Smooth muscle cell (in vitro differentiated cells): ENCODE results near the gene ANXA4. TPM values are rescaled to one million over a fixed set of nuclear protein-coding genes. Genes with fewer than 3 reads are reported as not detected.

ENCODE experiments used
- DNase-seq: peaks from one replicate; lab custom pipeline; 2025; ENCODE audit not compliant: unreplicated experiment; lab: John Stamatoyannopoulos, UW
- H2AFZ ChIP-seq: fragments of 200-600 bp; sonication (generic); 2 replicates; pipeline ENCODE4 v1.6.0; 2016; ENCODE audit warnings: antibody characterized with exemption, low read depth, mild to moderate bottlenecking
- H3F3A ChIP-seq: fragments of 200-600 bp; sonication (generic); 2 replicates; pipeline ENCODE4 v1.6.0; 2017; ENCODE audit warnings: antibody characterized with exemption, low read depth
- H3K27ac ChIP-seq: fragments of 200-600 bp; sonication (generic); 2 replicates; pipeline ENCODE4 v1.5.1; 2016; ENCODE audit warnings: low read depth, mild to moderate bottlenecking
- H3K27me3 ChIP-seq: fragments of 200-600 bp; sonication (generic); 2 replicates; pipeline ENCODE4 v1.6.1; 2016; ENCODE audit warnings: low read depth, mild to moderate bottlenecking
- H3K36me3 ChIP-seq: fragments of 200-600 bp; sonication (generic); 2 replicates; pipeline ENCODE4 v1.5.1; 2016; ENCODE audit warnings: low read depth
- H3K4me1 ChIP-seq: fragments of 200-600 bp; sonication (generic); 2 replicates; pipeline ENCODE4 v1.5.1; 2016; ENCODE audit warnings: low read depth
- H3K4me2 ChIP-seq: fragments of 200-600 bp; sonication (generic); 2 replicates; pipeline ENCODE4 v1.6.0; 2016; ENCODE audit warnings: mild to moderate bottlenecking
- H3K4me3 ChIP-seq: fragments of 200-600 bp; sonication (generic); 2 replicates; pipeline ENCODE4 v1.5.1; 2016; ENCODE audit warnings: mild to moderate bottlenecking
- H3K79me2 ChIP-seq: fragments of 200-600 bp; sonication (generic); 2 replicates; pipeline ENCODE4 v1.6.0; 2016; ENCODE audit warnings: low read depth, mild to moderate bottlenecking
- H3K9ac ChIP-seq: fragments of 200-600 bp; sonication (generic); 2 replicates; pipeline ENCODE4 v1.6.0; 2016; ENCODE audit warnings: low read depth
- H3K9me3 ChIP-seq: fragments of 200-600 bp; sonication (generic); replicated peaks from 2 replicates; pipeline ENCODE4 v1.5.1; 2016; ENCODE audit warnings: low read depth
- H4K20me1 ChIP-seq: fragments of 200-600 bp; sonication (generic); 2 replicates; pipeline ENCODE4 v1.6.0; 2016; ENCODE audit warnings: low read depth
- CTCF ChIP-seq: fragments of 200-600 bp; sonication (generic); IDR thresholded peaks from 2 replicates; pipeline ENCODE4 v1.5.1; 2017; ENCODE audit warnings: borderline replicate concordance, mild to moderate bottlenecking, antibody characterized with exemption; ENCODE audit not compliant: insufficient read depth, poor library complexity, severe bottlenecking
- whole genome bisulfite sequencing: methylation state at CpG from one replicate; pipeline ENCODE4 v1.1.7; 2016; ENCODE audit warnings: low lambda C conversion rate; 5-methylcytosine and 5-hydroxymethylcytosine counted together
- polyA plus RNA-seq: library from polyadenylated mRNA; unstranded; fragments of >200 nt; fragmentation: Nextera tagmentation; extraction: Ambion mirVana; gene quantifications from 2 replicates; pipeline ENCODE4 v1.2.1, GENCODE V29; 2016
- total RNA-seq: library from RNA; depleted of rRNA; stranded (reverse); fragments of >200 nt; gene quantifications from 2 replicates; pipeline ENCODE4 v1.2.3, GENCODE V29; 2014

The ANXA4 gene
- total and polyA plus RNA-seq, 2 experiments from 2014 or later = 14.7 to 32.8 TPM

- Histone ChIP-seq H3K79me2 (peaks cover 15% of the 10 kb centered on the region), H3K9ac (no peak overlapping the region), H3K27ac (no peak overlapping the region), H3K4me1 (no peaks in the 10 kb centered on the region), H4K20me1 (peaks cover 43% of the 10 kb centered on the region), H3K4me2 (no peak overlapping the region), H3K4me3 (no peak overlapping the region), H3K36me3 (no peaks in the 10 kb centered on the region), H3K9me3 (no peaks in the 10 kb centered on the region), H2AFZ (no peak overlapping the region), H3F3A (peaks cover 7% of the 10 kb centered on the region), H3K27me3 (no peaks in the 10 kb centered on the region)
- no peak for DNase-seq
- TF ChIP-seq CTCF = no peak
- 97% methylated on average over 1 of the region's 1 CpG for WGBS
These were observed 12.7 kb downstream of the ANXA4 start for GRCh38 chr2:69754633-69755032.

- no peak for DNase-seq
- 47% methylated on average over 2 of the region's 2 CpGs for WGBS
- H3K79me2 ChIP-seq = peaks cover 15% of the 10 kb centered on the region
These were observed 14.0 kb downstream of the ANXA4 start for GRCh38 chr2:69755862-69756467.

GRCh38 chr2:69762025-69762424, 20.1 kb downstream of the ANXA4 start:
- H3K27me3 ChIP-seq = no peaks in the 10 kb centered on the region
- H3K4me3 ChIP-seq = no peak overlapping the region
- H3F3A ChIP-seq = peaks cover 5% of the 10 kb centered on the region
- no peak for DNase-seq
- no peak for TF ChIP-seq CTCF
- 89% methylated on average over 2 of the region's 2 CpGs for WGBS
- H4K20me1 ChIP-seq = peaks cover 11% of the 10 kb centered on the region
- peaks cover 4% of the 10 kb centered on the region for H3K79me2 ChIP-seq
- no peak overlapping the region for H3K9ac ChIP-seq
- H3K27ac ChIP-seq = no peak overlapping the region
- no peaks in the 10 kb centered on the region for H3K9me3 ChIP-seq
- H3K4me2 ChIP-seq = no peak overlapping the region
- no peak overlapping the region for H2AFZ ChIP-seq
- H3K36me3 ChIP-seq = no peaks in the 10 kb centered on the region
- no peaks in the 10 kb centered on the region for H3K4me1 ChIP-seq

More at GRCh38 chr2:69755862-69756467, 14.0 kb downstream of the ANXA4 start:
- H3K4me2 ChIP-seq = peak overlapping the region; percentile 58
- H3K27ac ChIP-seq = peak overlapping the region; percentile 69
- H3K9ac ChIP-seq = no peak overlapping the region
- H4K20me1 ChIP-seq = peaks cover 43% of the 10 kb centered on the region
- H3K36me3 ChIP-seq = no peaks in the 10 kb centered on the region
- H3K27me3 ChIP-seq = no peaks in the 10 kb centered on the region
- no peaks in the 10 kb centered on the region for H3K9me3 ChIP-seq
- no peaks in the 10 kb centered on the region for H3K4me1 ChIP-seq
- TF ChIP-seq CTCF = no peak
- no peak overlapping the region for H3K4me3 ChIP-seq
- no peak overlapping the region for H2AFZ ChIP-seq
- H3F3A ChIP-seq = peaks cover 7% of the 10 kb centered on the region
